Heart left ventricle (tissue), 16 donors: ENCODE measurements around the gene CD151. TPM values are rescaled to one million over a fixed set of nuclear protein-coding genes. Genes with fewer than 3 reads are reported as not detected.

Experiments used
- ATAC-seq, 4 donors: fragments of 200-7000 bp; cut with Tn5 transposase; one replicate each; pipeline ENCODE4 v1.9.1; 2020 to 2022; ENCODE audit warnings: moderate library complexity in 4 of 4, mild to moderate bottlenecking in 3 of 4, moderate number of reproducible peaks in 1 of 4
- DNase-seq, 5 donors: peaks; one replicate each; pipeline ENCODE4 v3.0.0-alpha.2; 2020
- H3K27ac ChIP-seq, 12 donors: fragments of 200-600 bp; sonication (generic) in 4 of 12; one replicate each; pipeline versions ENCODE4 v1.5.0 to v1.8.0; 2016 to 2022; ENCODE audit warnings: mild to moderate bottlenecking in 2 of 12
- H3K27me3 ChIP-seq, 9 donors: fragments of 200-600 bp; sonication (generic) in 2 of 9; one replicate each; pipeline versions ENCODE4 v1.5.1 to v1.8.0; 2016 to 2022; ENCODE audit warnings: mild to moderate bottlenecking in 3 of 9
- H3K36me3 ChIP-seq, 9 donors: fragments of 200-600 bp; sonication (generic) in 2 of 9; one replicate each; pipeline versions ENCODE4 v1.5.0 to v1.8.0; 2018 to 2022; ENCODE audit warnings: mild to moderate bottlenecking in 2 of 9
- H3K4me1 ChIP-seq, 12 donors: fragments of 200-600 bp; sonication (generic) in 4 of 12; one replicate each; pipeline versions ENCODE4 v1.5.0 to v1.8.0; 2016 to 2022; ENCODE audit warnings: mild to moderate bottlenecking in 3 of 12
- H3K4me3 ChIP-seq, 12 donors: fragments of 200-600 bp; sonication (generic) in 4 of 12; one replicate each; pipeline versions ENCODE4 v1.5.0 to v1.8.0; 2017 to 2022; ENCODE audit warnings: mild to moderate bottlenecking in 9 of 12, moderate library complexity in 4 of 12
- H3K9me3 ChIP-seq, 12 donors: fragments of 200-600 bp; sonication (generic) in 4 of 12; one replicate each; pipeline versions ENCODE4 v1.5.0 to v1.8.0; 2016 to 2022; ENCODE audit warnings: mild to moderate bottlenecking in 1 of 12
- POLR2A ChIP-seq, 2 donors: fragments of 450-650 bp; IDR thresholded peaks; one replicate each; pipeline ENCODE4 v1.6.1; 2017; ENCODE audit warnings: antibody characterized with exemption in 2 of 2, mild to moderate bottlenecking in 2 of 2, moderate library complexity in 2 of 2
- WGBS, 4 donors: extraction: QIAGEN DNeasy Blood & Tissue Kit in 2 of 4; methylation state at CpG; one replicate each; pipeline versions ENCODE4 v1.1.5 to v1.1.7; 2013 to 2018; 5-methylcytosine and 5-hydroxymethylcytosine counted together
- intact Hi-C, 10 donors: fragments of 100-400 bp; cut with DNase I; formaldehyde crosslinking; loops; one replicate each; pipeline versions ENCODE4 v1.11.1 to v1.14.2; 2022
- polyA plus RNA-seq, 2 donors: library from polyadenylated mRNA; stranded (reverse); fragments of 200-250 nt; gene quantifications; one replicate each; pipeline ENCODE4 v1.2.3, GENCODE V29; 2013
- total RNA-seq, 9 donors: library from RNA; depleted of rRNA in 2 of 9; stranded (reverse); fragments of >200 nt in 2 of 9; fragmentation: NEBNext Ultra II Directional in 3 of 9; extraction: Animal tissue kit (Norgen Biotek cat#: 25700) in 3 of 9; gene quantifications; one replicate each; pipeline versions ENCODE4 v1.1.0 to v1.2.4, GENCODE V29; 2016 to 2023
- TF ChIP-seq, protein P1 (sequence below), 12 donors: fragments of 200-600 bp; sonication (generic) in 4 of 12; IDR thresholded peaks; one replicate each; pipeline versions ENCODE4 v1.5.0 to v1.8.0; 2018 to 2022; ENCODE audit warnings: antibody characterized with exemption in 12 of 12, mild to moderate bottlenecking in 5 of 12
- donor health status: ischemic (EF 13 %, LVEDD 7.1; RV severe dilation, severe dysfunction).
- donor health status: healthy with polysubstance abuse.
- donor health status: DM: no; HTN: yes; CAD: no.
- donor health status: DM: no; HTN: no; CAD: no.
- donor health status: ischemic (EF 25% LVEDD 6.9; RV normal size, moderate dysfunction).
- donor health status: ischemic (EF 25% LVEDD 5.7; RV mildly dilated, moderate dysfunction).
- donor health status: healthy.
- donor health status: DM: yes; HTN: yes; CAD: no.
- donor health status: ischemic (EF 35%, LVEDD 5.7; RV mildly dilated, moderate dysfunction).
- donor health status: nonischemic (EF 11% LVEDD 7.7; RV severe dilation, severe dysfunction).
- donor health status: DM: yes; HTN: yes; CAD: no.
- donor health status: PGD.
- donor health status: ischemic (EF 29% LVEDD 5.4; RV normal size, mild dysfunction).
- donor health status: nonischemic (EF 23%, LVEDD 6.1; RV moderate dilation, normal function).

CD151 gene
- total and polyA plus RNA-seq, 11 donors = 323 to 817 (median 477) TPM

DNA sequence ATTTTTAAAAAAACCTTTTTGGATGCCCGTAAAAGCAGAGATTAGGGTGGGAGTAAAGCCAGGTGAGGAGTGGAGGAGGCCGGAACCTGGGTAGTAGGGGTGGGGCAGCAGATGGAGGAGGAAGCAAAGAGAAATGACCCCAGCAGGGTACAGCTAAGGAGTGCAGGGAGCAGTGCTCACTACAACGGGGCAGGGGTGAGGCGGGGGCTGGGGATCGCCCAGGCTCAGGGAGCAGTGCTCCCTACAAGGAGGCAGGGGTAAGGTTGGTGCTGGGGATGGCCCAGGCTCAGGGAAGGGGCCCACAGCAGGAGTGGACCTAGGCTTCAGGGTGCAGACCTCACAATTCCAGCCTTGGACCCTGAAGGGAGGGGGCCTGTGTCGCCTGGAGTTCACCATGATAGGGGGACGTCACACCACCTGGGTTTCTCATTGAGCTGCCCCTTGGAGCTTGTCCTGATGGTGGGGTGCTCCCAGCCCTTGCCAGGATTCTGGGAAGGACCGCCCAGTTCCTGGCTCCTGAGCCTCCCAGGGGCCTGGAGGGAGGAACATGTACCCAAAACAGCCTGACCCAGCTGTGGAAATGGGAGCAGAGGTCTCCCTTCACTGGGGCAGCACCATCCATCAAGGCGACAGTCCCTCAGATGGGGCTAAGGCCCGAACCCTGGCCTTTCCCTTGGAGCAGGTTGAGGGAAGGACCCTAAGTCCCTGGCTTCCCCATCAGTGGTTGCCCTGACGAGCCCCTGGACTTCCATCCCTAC is 16.9 kb upstream of the CD151 start:
- Histone ChIP-seq H3K4me1 (peaks cover 5 to 27% (median 23%) of the 10 kb centered on the region in 12 donors), H3K4me3 (no peak overlapping the region), H3K36me3 (peaks cover 0 to 42% (median 32%) of the 10 kb centered on the region in 9 donors), H3K27ac (no peak overlapping the region), H3K9me3 (no peaks in the 10 kb centered on the region), H3K27me3 (no peaks in the 10 kb centered on the region)
- DNase-seq = no peak
- ATAC-seq = no peak
- 86 to 92% (median 90%) methylated on average over 11 of the region's 11 CpGs for WGBS, 4 donors
- intact Hi-C loops = no loop called here
- TF ChIP-seq, protein P1, sequence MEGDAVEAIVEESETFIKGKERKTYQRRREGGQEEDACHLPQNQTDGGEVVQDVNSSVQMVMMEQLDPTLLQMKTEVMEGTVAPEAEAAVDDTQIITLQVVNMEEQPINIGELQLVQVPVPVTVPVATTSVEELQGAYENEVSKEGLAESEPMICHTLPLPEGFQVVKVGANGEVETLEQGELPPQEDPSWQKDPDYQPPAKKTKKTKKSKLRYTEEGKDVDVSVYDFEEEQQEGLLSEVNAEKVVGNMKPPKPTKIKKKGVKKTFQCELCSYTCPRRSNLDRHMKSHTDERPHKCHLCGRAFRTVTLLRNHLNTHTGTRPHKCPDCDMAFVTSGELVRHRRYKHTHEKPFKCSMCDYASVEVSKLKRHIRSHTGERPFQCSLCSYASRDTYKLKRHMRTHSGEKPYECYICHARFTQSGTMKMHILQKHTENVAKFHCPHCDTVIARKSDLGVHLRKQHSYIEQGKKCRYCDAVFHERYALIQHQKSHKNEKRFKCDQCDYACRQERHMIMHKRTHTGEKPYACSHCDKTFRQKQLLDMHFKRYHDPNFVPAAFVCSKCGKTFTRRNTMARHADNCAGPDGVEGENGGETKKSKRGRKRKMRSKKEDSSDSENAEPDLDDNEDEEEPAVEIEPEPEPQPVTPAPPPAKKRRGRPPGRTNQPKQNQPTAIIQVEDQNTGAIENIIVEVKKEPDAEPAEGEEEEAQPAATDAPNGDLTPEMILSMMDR (IDR thresholded peaks at IDR 0.05) = no peak
- no peak for TF ChIP-seq POLR2A (IDR thresholded peaks at IDR 0.05)

DNA sequence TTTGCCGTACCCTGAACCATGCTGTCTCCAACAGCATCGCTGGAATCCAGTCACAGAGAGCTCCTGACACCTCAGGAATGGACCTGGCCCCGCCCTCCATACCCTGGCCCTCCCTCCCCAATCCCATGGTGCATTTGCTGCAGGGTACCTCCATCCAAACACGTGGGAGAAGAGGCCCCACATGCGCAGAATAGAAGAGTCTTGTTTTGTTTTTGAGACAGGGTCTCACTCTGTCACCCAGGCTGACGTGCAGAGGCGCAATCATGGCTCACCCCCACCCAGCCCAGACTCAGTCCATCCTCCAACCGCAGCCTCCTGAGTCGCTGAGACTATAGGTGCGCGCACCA is 16.3 kb upstream of the CD151 start:
- intact Hi-C loops = no loop called here
- H3K9me3 ChIP-seq = no peaks in the 10 kb centered on the region
- no peak overlapping the region for H3K4me3 ChIP-seq
- H3K27me3 ChIP-seq = no peaks in the 10 kb centered on the region
- 78 to 84% (median 82%) methylated on average over 11 of the region's 11 CpGs for WGBS, 4 donors
- ATAC-seq (no peak), DNase-seq (no peak)
- H3K4me1 ChIP-seq = peaks cover 7 to 27% (median 23%) of the 10 kb centered on the region in 12 donors
- H3K27ac ChIP-seq = no peak overlapping the region
- no peak for TF ChIP-seq POLR2A (IDR thresholded peaks at IDR 0.05)
- TF ChIP-seq, protein P1 (IDR thresholded peaks at IDR 0.05) = no peak
- peaks cover 0 to 39% (median 30%) of the 10 kb centered on the region in 9 donors for H3K36me3 ChIP-seq

DNA sequence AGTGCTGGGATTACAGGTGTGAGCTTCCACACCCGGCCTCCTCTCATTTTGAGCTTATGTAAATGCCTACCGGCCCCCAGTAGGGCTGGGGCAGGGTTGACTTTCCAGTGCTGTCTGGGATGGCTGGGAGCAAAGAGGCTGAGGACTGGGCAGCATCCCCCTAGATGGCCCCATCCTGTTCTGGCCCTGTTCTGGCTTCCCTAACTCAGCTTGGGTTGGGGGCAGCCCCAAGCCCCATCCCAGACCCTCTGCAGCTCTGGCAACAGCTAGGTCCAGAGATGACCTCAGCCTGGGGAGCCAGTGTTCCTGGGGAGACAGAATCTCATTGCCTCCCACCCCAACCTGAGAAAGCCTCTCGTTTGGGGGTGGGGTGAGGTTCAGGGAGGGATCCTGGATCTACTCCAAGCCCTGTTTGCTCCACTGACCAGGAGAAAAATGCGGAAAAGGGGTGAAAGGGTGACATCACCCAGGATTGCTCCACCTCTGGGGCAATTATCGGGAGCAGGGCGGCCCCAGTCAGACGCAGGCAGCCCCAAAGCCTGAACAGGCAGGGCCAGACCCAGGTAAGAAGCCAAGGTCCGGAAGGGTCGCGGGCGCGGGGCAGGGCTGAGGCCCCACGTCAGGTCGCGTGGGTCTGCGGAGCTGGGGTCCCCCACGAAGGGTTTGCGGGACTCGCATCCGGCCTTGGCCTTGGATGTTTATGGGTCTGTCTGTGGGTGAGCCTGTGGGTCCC is 14.2 kb upstream of the CD151 start, which contains the start of gene PNPLA2:
Gene PNPLA2 (plus strand): TSS at position 519 of the 733 bp plus-strand sequence. CDS start 805 bp downstream, outside the sequence.
- Histone ChIP-seq H3K27ac (peak within 1 kb of the TSS; percentile 91 to 100 (median 96)), H3K4me1 (peaks cover 10 to 40% (median 27%) of the 10 kb centered on the region in 12 donors), H3K4me3 (peak within 1 kb of the TSS; percentile 74 to 99 (median 88)), H3K36me3 (peaks cover 0 to 34% (median 22%) of the 10 kb centered on the region in 9 donors), H3K27me3 (no peaks in the 10 kb centered on the region), H3K9me3 (no peaks in the 10 kb centered on the region)
- no peak for DNase-seq
- TF ChIP-seq POLR2A (IDR thresholded peaks at IDR 0.05) = no peak
- TF ChIP-seq, protein P1 (IDR thresholded peaks at IDR 0.05) = no peak
- no peak for ATAC-seq
- intact Hi-C loops = loop anchor here in 1 of 10 donors (1.0 kb wide), 1 partner anchor 9 kb away; the partner anchor contains the start of gene RPLP2
- WGBS, 4 donors = 26 to 37% (median 28%) methylated on average over 18 to 20 of the region's 20 CpGs
